Coronary artery (tissue), 2 donors: ENCODE measurements around the gene BCL11A.
"Not testable (repeated sequence)": the region's sequence is repeated elsewhere in the genome, so short reads cannot be mapped to it uniquely, and the experiment has no call there.

ENCODE experiments used
- DNase-seq: peaks from one replicate; pipeline ENCODE4 v3.0.0-alpha.2; 2017; ENCODE audit warnings: low spot score
- H3K27ac ChIP-seq, 2 donors: fragments of 200-600 bp; sonication (generic); one replicate each; pipeline ENCODE4 v1.5.1; 2016 to 2019
- H3K4me3 ChIP-seq: fragments of 200-600 bp; sonication (generic); 2 replicates; pipeline ENCODE4 v1.5.1; 2016; ENCODE audit warnings: mild to moderate bottlenecking, moderate library complexity
- TF ChIP-seq, protein P1 (sequence below): fragments of 200-600 bp; sonication (generic); IDR thresholded peaks from one replicate; pipeline ENCODE4 v1.5.1; 2019; ENCODE audit warnings: antibody characterized with exemption

BCL11A gene

GRCh38 chr2:60429681-60430080 lies 123.8 kb downstream of the BCL11A start:
- no peak for DNase-seq
- TF ChIP-seq, protein P1, sequence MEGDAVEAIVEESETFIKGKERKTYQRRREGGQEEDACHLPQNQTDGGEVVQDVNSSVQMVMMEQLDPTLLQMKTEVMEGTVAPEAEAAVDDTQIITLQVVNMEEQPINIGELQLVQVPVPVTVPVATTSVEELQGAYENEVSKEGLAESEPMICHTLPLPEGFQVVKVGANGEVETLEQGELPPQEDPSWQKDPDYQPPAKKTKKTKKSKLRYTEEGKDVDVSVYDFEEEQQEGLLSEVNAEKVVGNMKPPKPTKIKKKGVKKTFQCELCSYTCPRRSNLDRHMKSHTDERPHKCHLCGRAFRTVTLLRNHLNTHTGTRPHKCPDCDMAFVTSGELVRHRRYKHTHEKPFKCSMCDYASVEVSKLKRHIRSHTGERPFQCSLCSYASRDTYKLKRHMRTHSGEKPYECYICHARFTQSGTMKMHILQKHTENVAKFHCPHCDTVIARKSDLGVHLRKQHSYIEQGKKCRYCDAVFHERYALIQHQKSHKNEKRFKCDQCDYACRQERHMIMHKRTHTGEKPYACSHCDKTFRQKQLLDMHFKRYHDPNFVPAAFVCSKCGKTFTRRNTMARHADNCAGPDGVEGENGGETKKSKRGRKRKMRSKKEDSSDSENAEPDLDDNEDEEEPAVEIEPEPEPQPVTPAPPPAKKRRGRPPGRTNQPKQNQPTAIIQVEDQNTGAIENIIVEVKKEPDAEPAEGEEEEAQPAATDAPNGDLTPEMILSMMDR, result no peak

GRCh38 chr2:60426880-60427279 lies 126.6 kb downstream of the BCL11A start:
- TF ChIP-seq, protein P1, result no peak
- no peak for DNase-seq

More at GRCh38 chr2:60429681-60430080, 123.8 kb downstream of the BCL11A start:
- Histone ChIP-seq H3K4me3 (no peak overlapping the region), H3K27ac (no peak overlapping the region)

DNA sequence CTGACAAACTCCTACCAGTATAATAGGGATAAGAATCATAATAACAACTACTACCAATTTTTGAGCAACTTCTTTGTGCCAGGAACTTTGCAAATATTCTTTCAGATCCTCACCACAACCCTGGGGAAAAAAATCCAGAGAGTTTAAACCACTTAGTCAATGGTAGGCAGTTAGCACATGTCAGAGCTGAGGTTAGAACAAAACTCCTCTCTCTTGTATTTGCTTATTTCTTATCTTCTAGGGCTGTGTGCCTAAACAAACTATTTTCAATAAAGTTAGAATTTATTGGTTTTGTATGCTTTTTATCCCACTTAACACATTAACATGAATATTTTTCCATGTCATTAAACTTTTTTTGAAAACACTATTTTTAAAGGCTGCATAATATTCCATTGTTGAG lies 127.1 kb downstream of the BCL11A start:
- no peak overlapping the region for H3K4me3 ChIP-seq
- no peak overlapping the region for H3K27ac ChIP-seq
- TF ChIP-seq, protein P1, result no peak
- no peak for DNase-seq

More at GRCh38 chr2:60426880-60427279, 126.6 kb downstream of the BCL11A start:
- Histone ChIP-seq H3K4me3 (no peak overlapping the region), H3K27ac (no peak overlapping the region)

DNA sequence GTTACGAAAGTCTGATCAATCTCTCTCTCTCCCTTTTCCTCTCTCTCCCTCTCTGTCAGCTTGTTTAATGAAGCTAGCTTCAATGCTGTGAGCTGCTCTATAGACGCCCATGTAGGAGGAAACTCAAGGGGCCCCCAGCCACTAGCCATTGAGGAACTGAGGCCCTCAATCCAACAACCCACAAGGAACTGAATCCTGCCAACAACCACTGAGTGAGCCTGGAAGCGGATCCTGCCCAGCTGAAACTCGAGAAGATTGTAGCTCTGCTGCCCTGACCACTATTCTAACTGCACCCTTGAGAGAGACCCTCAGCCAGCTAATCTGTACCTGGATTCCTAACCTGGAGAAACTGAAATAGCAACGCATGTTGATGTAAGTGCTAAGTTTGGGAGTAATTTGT lies 129.2 kb downstream of the BCL11A start:
- TF ChIP-seq, protein P1, result no peak
- DNase-seq, result no peak
- no peak overlapping the region for H3K27ac ChIP-seq

DNA sequence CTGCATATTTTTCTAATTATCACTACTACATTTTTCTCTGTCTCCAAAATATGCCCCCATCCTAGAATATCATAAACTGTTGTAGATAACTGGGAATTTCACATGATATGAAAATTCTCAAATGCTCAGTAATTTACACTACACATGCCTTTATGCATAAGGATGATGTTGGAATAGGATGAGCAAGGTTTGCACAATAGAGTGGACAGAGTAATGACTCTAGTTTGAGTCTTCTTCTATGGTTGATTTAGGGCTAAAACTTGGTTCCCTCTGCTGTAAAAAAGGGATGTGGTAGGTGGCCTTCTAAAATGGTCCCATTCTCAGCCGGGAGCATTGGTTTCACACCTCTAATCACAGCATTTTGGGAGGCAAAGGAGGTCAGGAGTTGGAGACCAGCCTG lies 129.9 kb downstream of the BCL11A start:
- TF ChIP-seq, protein P1, result no peak
- no peak overlapping the region for H3K4me3 ChIP-seq
- no peak for DNase-seq
- no peak overlapping the region for H3K27ac ChIP-seq

More for the DNA sequence above, 129.2 kb downstream of the BCL11A start:
- no peak overlapping the region for H3K4me3 ChIP-seq

- Histone ChIP-seq H3K4me3 (no peak overlapping the region), H3K27ac (no peak overlapping the region)
- TF ChIP-seq, protein P1, result no peak
- no peak for DNase-seq
These were observed 130.5 kb downstream of the BCL11A start for GRCh38 chr2:60422826-60423483.

- H3K27ac ChIP-seq, DNase-seq, H3K4me3 ChIP-seq: not testable (repeated sequence)
These were observed 136.2 kb downstream of the BCL11A start for GRCh38 chr2:60417210-60417609.
